Myocyte (in vitro differentiated cells): ENCODE data around the gene CUL4B. TPM values are rescaled to one million over a fixed set of nuclear protein-coding genes. Genes with fewer than 3 reads are reported as not detected.
"Not testable (repeated sequence)": the region's sequence is repeated elsewhere in the genome, so short reads cannot be mapped to it uniquely, and the experiment has no call there.

ENCODE experiments used
- DNase-seq: peaks from one replicate; pipeline ENCODE4 v3.0.0-alpha.2; 2012; ENCODE audit warnings: low read depth
- total RNA-seq: library from RNA; depleted of rRNA; stranded (reverse); fragments of >200 nt; gene quantifications from 2 replicates; pipeline ENCODE4 v1.2.3, GENCODE V29; 2014

CUL4B gene
- total RNA-seq, 1 donor from 2014 or later = 26.1 TPM

DNA sequence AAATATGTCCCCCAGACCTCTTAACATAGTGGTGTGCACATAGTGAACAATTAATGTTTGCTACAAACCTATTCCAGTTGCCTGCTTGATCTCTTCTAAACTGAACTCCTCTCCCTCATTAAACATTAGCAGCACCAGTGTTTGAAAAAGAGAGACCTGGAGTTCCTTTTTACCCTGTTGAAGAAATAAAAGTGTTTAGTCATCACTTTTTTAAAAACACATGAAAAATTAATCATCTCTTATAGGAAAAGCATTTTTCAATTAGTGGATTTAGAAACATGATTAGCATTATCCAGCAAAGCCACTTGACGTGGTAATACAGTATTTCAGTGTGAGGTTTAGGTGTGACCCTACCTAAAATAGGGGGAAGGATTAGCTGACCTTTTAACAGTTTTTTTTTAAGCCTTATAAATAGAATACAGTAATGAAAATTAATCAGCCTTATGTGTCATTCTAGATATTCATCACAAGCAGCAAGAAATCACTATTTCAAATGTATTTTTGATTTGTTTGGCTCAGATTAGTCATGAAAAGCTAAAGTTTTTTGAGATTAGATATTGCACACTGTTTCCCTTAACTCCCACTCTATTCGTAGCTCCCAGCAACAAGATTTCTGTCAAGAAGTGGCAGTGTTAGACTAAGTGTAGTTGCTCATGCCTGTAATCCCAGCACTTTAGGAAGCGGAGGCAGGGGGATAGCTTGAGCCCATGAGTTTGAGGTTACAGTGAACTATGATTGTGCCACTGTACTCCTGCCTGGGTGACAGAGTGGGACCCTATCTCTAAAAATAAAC, 26.2 kb downstream of the CUL4B start:
- DNase-seq = no peak

DNA sequence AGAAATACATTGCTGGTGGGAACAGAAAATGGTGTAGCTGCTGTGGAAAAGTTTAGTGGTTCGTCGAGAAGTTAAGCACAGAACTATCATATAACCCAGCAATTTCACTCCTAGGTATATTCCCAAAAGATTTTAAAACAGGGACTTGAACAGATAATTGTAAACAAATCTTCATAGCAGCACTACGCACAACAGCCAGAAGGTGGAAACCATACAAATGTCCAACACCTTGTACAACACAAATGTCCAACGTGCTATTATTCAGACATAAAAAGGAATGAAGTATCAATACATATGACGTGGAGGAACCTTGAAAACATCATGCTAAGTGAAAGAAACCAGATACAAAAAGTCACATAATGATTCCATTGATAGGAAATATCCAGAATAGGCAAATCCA, 37.9 kb downstream of the CUL4B start:
- DNase-seq = no peak

DNA sequence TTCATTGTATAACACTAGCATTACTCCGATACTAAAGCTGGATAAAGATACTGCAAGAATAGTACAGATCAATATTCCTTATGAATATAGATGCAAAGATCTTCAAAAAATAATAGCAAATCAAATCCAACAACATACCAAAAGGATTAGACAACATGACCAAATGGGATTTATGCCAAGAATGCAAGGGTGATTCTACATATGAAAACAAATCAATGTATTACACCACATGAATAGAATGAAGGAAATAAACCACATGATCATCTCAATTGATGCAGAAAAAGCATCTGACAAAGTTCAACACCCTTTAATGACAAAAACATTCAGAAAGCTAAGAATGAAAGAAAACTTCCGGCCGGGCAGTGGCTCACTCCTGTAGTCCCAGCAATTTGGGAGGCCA, 42.8 kb downstream of the CUL4B start:
- DNase-seq = no peak

DNA sequence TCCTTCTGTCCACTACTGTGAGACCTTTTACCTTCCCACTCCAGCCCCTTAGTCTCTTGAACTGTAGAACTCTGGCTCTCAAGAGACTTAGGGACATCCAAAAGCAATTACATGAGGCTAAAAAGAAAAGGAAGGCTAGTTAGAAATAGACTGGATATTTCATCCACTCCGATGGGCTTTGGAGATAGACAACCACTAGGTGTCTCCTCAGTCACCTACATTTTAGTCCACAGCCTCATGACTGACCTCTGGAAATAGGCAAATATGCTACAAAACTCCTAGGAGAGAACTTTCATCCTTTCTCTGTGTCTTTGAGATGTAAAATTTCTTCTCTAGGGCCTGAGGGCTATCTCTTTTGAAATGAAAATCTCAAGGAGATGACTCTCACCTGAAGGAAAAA, 46.5 kb downstream of the CUL4B start:
- peak; percentile 1 for DNase-seq

DNA sequence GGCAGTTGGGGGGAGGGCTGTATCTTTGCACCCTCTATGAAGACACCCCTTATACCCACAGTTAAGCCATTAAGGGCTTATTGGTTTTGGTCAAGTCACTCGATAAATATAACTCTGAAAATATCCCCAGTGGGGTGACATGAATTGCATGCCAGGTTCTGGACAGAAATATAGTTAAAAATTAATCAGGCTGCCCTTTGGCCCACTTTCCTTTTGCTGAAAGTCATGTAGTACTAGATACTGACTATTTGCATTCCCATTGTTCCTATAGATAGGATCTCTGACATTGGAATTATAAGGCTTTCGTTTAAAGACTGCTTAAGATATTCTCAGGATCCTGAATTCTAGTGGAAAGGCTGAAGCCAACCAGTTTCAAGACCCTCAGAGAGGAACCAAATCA, 48.1 kb downstream of the CUL4B start:
- no peak for DNase-seq

DNA sequence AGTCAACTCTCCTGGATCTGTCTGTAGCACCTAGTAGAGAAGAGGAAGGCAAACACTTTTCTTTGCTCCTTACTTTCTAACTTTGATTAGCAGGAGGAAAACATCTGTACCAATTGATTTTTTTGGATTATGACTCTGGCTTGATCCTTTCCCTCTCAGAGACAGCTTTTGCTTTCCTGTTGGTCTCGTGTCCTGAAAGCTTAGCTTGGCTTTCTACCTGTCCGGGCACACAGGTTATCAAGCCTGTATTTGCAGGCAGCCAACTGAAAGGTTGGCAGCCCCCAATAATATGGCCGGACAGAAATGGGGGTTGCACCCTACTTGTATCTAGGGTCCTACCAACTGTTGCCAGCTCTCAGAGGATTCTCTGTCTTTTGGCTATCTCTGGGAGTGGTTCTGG, 48.5 kb downstream of the CUL4B start:
- no peak for DNase-seq

DNA sequence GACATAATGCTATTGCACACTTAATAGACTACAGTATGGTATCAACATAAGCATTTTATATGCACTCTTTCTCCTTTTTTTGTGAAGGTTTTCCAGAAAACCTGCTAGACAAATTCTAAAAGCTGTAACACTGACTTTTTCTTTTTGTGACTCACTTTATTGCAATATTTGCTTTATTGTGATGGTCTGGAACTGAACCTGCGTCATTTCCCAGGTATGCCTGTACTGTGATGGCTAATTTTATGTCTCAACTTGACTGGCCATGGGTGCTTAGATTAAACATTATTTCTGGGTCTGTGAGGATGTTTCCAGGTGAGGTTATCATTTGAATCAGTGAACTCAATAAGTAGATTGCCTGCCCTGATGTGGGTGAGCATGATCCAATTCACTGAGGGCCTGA, 56.2 kb downstream of the CUL4B start:
- DNase-seq = no peak

DNA sequence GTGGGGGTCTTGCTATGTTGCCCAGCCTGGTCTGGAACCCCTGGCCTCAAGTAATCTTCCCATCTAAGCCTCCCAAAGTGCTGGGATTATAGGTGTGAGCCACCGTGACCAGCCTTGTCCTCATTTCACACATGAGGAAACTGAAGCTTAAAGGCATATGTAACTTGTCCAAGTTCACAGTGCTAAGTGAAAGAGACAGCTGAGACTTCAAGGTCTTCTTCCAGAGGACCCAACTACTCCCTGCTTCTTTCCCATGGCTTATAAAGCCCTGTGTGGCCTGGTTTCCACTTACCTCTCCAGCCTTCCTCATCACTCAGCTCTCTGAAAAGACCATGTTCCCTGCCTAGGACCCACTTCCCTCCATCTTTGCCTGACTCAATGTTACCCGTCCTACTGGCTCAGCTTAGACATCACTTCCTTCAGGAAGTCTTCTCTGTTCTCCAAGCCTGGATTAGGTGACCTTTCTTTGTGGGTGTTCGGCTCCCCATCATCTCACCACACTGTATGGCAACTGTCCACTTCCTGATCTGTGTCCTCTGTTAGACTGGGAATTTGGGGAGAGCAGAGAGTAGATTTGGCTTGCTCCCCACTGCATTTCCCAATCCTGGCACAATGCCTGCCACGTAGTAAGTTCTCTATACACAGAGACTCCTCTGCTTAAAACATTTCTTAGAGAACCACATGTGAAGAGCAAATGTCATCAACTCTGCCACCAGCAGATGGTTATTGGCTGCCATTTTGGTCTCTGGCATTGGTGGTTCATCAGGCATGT, 61.3 kb downstream of the CUL4B start:
- no peak for DNase-seq

DNA sequence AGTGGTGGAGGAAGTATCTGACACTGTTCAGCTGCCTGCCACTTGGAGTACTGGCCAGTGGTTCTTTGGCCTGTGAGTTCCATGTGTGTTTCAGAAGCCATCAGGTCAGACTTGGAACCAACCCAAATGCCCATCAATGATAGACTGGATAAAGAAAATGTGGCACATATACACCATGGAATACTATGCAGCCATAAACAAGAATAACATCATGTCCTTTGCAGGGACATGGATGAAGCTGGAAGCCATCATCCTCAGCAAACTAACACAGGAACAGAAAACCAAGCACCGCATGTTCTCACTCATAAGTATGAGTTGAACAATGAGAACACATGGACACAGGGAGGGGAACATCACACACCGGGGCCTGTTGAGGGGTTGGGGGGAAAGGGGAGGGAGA, 70.6 kb downstream of the CUL4B start:
- not testable (repeated sequence) for DNase-seq

DNA sequence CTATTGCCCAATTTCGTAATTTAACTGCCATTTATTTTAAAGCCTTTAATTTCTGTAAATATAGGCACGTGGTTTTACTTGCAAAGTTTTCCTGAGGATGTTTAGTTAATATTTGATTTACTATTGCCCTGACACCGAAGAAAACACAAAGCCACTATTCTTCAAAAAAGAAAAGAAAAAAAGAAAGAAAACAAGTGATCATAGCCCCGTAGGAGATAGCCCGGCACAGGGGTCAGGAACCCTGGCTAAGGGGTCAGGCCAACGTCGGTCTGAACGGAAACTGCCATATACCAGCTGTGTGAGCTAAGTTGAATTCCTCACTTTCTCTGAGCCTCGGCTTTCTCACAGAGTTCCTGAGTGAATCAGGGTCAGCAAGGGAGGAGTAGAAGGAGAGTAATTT, 74.0 kb downstream of the CUL4B start:
- DNase-seq = no peak

DNA sequence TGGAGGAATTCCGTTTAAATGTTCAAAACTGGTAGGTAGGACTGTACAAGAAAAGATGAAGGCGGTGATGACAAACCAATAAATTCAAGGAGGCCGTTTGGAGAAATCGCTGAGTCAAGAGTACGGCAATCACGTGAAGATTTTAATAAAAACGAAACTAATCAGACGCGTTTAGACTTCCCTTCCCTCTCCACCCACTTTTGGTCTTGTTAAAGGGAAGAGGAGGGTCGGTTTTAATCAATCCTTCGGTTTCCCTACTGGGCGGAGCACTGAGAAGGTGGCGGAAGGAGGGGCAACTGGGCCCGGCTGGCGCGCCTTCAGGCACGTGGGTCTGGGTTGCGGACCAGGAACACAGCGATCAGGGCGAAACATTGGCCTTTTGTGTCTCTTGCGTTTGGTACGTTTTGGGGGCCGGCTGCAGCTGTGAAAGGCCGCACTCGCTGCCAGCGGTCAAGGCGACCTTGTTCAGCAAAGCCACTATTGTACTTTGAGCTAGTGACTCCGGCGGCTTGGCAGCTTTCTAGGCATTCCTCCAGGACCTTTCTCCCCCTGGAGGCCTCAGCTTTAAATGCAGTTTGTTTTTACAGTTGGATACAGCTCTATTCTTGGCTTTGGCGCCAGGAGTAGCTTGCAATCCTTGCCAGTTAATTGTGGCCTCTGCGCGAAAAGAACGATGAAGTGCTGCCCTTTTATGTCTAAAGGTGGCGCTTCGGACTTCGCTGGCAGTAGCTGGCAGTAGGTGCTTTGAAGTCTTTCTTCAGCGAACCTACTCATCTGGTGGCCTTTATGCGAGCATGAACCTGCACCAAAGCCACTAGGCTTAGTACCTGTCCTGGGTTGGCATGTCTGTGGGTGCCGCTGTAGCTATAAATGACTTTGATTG, 74.9 kb downstream of the CUL4B start:
- peak; percentile 84 for DNase-seq

DNA sequence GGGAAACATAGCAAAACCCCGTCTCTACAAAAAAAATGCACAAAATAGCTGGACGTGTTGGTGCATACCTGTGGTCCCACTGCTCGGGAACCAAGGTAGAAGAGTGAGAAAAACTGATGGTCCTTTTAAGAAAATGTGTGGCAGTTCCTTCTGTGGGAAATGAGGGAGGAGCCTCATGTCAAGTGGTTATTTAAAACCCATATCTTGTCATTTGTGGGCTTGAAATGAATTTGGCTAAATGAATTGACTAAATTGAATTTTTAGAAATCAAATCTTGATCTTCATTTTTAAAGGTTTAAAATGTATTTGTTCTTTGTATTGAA, 75.5 kb downstream of the CUL4B start:
- DNase-seq = no peak

DNA sequence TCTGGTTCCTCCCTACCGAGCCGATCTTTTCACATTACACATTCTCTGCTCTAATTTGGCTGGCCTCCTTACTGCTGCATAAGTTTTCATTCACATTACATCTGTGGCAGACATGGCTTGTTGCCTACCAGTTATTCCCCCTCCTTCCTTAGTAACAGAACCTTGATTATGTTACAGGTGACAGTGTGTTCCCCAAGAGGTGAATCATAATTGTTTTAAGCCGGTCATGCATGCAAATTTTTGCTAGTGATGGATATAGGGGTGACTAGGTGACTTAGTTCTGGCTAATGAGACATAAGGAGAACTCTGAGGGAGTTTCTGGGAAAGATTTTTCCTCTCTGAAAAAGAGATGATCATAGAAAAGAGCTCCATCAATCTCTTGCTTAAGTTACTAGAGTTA, 83.3 kb downstream of the CUL4B start:
- DNase-seq = no peak

DNA sequence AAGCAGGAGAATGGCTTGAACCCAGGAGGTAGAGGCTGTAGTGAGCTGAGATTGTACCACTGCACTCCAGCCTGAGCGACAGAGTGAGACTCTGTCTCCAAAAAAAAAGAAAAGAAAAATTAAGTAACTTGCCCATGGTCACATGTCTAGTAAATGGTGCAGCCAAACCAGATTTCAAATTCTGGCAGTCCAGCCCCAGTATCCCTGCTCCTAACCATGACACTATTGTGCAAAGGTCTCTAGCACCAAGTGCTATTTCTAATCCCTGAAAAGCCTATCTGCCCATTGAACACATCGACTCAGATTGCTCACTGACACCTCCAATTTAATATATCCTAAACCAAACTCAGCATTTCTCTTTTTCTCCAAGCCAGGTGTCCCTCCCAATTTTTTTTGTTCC, 84.0 kb downstream of the CUL4B start:
- DNase-seq = no peak

DNA sequence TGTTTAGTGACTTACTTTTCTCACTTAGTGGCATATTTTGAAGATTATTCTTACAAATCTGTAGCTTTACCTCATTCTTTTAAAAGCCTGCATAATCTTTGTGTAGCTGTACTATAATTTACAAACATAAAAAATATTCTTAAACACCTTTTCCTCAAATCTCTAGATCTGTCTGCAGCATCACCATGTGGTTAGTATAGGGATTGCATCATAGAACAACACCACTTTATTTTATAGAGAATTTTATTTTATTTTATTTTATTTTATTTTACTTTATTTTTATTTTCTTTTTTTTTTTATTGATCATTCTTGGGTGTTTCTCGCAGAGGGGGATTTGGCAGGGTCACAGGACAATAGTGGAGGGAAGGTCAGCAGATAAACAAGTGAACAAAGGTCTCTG, 85.3 kb downstream of the CUL4B start:
- DNase-seq = peak; percentile 26

Other genes starting within 250 kb of the CUL4B start
- 0.05 TPM in 1 of 2 replicates, not detected in the other for gene TMEM255A, start 249.5 kb downstream of the CUL4B start, total RNA-seq
- gene ATP1B4, start 198.9 kb downstream of the CUL4B start, total RNA-seq = 2.5 and 58.0 TPM in 2 replicates
- gene LAMP2, start 91.7 kb downstream of the CUL4B start, total RNA-seq = 125 and 143 TPM in 2 replicates
- 37.3 and 43.5 TPM in 2 replicates for gene MCTS1, start 43.1 kb upstream of the CUL4B start, total RNA-seq
- 18.0 and 20.1 TPM in 2 replicates for gene C1GALT1C1, start 69.1 kb upstream of the CUL4B start, total RNA-seq